AG09309 (cell line): Measurements from ENCODE around the gene POTEM.
"Not testable (repeated sequence)": the region's sequence is repeated elsewhere in the genome, so short reads cannot be mapped to it uniquely, and the experiment has no call there.

Experiments
- DNase-seq: peaks from one replicate; pipeline ENCODE4 v3.0.0-alpha.2; 2010; ENCODE audit warnings: low read depth
- H3K4me3 ChIP-seq: 2 replicates; pipeline ENCODE4 v1.5.1; 2011; ENCODE audit warnings: mild to moderate bottlenecking, low read depth, low read length, moderate library complexity; ENCODE audit not compliant: control insufficient read depth

The POTEM gene

DNA sequence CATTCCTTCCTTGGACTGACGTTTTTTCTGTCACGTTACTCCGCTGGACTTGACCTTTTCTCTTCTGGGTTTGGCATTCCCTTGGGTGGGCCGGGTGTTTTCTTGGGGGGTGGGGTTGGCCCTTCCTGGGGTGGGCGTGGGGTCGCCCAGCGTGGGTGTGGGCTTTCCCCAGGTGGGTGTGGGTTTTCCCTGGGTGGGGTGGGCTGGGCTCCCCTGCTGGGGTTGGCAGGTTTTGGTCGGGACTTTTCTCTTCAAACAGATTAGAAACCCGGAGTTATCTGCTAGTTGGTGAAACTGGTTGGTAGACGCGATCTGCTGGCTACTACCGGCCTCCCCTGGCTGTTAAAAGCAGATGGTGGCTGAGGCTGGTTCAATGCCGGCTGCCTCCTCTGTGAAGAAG is at the start of gene POTEM:
Gene POTEM (plus strand): TSS at position 301 of the 400 bp plus-strand sequence. CDS start 52 bp downstream, at position 353.
- not testable (repeated sequence) for DNase-seq

DNA sequence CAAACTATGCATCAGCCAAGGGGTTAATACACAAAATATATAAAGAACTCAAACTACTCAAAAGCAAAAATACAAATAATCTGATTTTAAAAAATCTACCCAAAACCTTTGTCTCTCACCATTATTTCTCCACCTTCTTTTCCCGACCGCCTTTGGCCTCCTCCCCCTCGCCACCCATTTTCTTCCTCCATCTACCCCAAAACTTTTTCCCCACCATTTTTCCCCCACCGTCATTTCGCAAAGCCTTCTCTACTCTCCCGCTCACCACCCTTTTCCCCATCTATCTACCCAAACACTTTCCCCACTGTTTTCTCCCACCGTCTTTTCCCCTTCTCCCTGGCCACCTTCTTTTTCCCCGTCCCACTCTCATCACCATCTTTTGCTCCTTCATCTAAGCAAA is 48.9 kb upstream of the POTEM start:
- not testable (repeated sequence) for H3K4me3 ChIP-seq, DNase-seq

More for the DNA sequence above, at the start of gene POTEM:
- not testable (repeated sequence) for H3K4me3 ChIP-seq

DNA sequence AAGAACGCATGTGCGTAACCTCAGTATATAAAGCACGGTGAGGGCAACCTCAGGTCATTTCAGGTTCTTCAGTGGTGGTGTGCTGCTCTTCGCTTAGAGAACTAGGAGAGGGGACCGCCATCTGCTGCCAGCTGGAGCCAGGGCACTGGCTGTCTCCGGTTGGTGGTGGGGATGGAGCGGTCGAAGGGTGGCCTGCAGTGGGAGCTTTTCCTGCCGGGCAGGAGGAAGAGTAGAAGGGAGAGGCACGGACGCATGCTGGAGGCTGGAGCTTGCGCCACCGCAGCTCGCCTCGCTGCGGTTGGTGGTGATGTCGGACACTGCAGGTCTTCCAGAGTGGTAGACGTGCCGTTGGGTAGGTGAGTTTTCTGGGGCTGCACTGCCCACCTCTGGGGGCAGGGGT is 47.2 kb upstream of the POTEM start:
- not testable (repeated sequence) for DNase-seq

DNA sequence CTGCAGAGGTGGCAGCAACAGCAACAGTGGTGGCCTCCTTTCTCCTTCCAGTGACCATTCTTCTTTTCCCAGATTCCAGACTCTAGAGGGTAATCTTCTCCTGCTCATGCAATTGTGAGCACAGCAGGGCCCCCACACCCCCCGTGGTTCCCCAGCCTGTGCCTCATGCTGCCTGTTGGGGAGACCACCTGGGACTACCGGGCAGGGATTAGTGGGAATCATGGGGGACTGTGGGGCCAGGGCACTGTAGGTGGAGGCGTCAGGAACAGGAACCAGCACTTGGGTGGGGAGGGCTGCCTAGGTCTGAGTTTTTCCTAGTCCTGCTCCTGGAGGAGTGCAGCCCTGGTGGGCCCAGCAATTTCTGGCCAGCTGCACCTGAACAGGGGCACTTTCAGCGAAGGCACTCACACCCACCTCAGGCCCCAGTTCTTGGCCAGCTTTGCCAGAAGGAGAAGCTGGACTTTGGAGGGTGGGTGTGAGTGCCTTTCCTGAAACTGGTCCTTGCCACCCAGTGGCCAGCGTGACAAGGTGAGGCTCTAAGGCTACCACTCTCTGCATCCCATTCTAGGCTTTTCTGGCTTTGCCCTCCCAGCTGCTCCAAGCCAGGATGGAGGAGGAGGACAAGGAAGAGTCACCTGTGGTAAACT is 46.1 kb upstream of the POTEM start:
- not testable (repeated sequence) for H3K4me3 ChIP-seq, DNase-seq

More for the DNA sequence above, 47.2 kb upstream of the POTEM start:
- H3K4me3 ChIP-seq, result not testable (repeated sequence)

DNA sequence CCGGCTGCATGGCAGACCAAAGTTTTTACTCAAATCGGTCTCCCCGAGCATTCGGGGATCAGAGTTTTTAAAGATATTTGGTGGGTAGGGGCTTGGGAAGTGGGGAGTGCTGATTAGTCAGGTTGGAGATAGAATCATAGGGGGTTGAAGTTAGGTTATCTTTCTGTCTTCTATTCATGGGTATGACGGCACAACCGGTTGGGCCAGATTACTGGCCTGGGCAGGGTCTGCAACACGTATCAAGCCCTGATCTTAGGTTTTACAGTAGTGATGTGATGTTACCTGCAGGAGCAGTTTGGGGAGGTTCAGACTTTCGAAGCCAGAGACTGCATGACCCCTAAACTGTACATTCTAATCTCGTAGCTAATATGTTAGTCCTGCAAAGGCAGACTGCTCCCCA is 30.4 kb upstream of the POTEM start:
- not testable (repeated sequence) for H3K4me3 ChIP-seq, DNase-seq

DNA sequence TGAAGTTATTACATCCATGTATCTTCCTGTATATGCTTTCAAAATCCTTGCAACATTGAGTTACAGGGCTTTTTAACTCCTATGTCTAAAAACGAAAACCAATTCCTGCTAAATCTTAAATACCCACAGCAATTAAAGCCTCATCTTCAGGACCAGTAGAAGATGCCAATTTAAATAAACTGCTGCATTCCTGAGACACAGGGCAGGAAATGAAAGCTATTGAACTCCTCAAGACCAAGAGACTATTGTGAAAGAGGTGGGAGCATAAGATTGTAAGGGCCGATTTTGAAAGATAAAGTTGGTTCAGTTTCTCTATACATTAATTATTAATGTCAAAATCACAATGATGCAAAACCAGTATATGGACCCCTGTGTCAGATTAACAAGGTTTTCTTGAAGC is 28.5 kb upstream of the POTEM start:
- DNase-seq, H3K4me3 ChIP-seq: not testable (repeated sequence)

DNA sequence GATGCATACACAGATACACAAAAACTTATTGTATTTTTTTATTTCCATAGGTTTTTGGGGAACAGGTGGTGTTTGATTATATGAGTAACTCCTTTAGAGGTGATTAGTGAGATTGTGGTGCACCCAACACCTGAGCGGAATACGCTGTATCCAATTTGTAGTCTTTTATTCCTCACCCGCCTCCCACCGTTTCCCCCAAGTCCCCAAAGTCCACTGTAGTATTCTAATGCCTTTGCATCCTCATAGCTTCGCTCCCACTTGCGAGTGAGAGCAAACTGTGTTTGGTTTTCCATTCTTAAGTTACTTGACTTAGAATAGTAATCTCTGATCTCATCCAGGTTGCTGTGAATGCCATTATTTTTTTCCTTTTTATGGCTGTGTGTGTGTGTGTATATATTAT is 17.3 kb upstream of the POTEM start:
- H3K4me3 ChIP-seq, DNase-seq: not testable (repeated sequence)

DNA sequence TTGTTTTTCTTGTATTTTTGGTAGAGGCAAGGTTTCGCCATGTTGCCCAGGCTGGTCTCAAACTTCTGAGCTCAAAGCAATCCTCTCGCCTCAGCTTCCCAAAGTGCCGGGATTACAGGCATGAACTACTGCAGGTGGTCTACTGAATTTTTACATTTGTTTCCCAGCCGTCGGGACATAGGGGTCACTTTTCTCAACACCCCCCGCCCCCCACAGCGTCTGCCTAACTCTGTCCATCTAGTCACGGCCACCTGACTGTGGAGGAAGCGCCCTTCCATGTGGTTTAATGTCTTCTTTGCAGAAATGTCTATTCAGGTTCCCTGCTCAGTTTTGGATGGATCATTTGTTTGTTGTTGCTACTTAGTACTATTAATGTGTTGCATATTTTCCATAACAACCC is 14.1 kb upstream of the POTEM start:
- not testable (repeated sequence) for H3K4me3 ChIP-seq, DNase-seq

DNA sequence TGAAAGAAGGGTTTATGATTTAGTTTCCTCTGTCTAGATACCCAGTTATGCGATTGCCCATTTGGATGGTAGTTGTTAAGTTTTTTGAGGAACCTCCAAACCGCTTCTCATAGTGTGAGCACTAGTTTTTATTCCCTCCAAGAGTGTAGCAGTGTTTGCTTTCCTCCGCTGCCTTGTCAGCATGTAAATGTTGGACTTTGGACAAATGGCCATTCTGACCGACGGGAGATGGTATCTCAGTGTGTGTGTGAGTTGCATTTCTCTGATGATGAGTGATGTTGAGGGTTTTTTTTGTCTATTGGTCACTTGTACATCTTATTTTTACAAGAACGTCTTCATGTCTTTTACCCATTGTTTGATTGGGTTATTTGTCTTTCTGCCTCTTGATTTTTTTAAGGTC is 11.4 kb upstream of the POTEM start:
- not testable (repeated sequence) for H3K4me3 ChIP-seq, DNase-seq

DNA sequence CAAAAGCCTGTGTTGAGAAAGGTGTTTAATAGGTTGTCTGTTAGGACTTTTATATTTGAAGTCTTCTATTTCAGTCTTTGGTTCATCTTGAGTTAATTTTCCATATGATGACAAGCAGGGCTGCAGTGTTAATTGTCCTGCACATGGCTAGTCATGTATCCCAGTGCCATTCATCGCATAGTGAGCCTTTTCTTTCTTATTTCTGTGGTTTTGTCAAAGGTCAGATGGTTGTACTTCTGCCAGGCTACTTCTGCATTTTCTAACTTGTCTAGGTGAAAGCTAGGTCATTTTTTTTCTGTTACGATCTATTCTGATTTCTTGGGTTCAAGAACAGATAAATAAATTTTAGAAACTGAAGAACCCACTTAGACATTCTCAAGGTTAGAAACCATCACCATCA is 5.7 kb upstream of the POTEM start:
- not testable (repeated sequence) for H3K4me3 ChIP-seq, DNase-seq

DNA sequence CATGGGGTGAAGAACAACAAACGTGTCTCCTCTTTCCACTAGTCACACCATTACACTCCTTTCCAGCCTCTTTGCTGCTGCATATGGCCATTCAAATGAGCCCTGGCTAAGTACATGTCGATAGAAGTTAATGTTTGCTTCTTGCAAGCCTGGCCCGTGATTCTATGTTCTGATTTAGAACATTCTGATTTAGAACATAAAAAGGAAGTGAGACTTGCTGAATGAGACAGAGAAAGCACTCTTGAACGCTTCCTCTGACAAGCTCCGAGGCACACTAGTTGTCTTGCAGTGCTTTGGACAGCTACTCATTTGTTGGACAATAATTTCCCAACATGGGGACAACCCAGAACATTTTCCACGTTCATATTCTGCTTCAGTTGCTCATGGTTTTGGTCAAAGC is 5.1 kb upstream of the POTEM start:
- DNase-seq, H3K4me3 ChIP-seq: not testable (repeated sequence)

DNA sequence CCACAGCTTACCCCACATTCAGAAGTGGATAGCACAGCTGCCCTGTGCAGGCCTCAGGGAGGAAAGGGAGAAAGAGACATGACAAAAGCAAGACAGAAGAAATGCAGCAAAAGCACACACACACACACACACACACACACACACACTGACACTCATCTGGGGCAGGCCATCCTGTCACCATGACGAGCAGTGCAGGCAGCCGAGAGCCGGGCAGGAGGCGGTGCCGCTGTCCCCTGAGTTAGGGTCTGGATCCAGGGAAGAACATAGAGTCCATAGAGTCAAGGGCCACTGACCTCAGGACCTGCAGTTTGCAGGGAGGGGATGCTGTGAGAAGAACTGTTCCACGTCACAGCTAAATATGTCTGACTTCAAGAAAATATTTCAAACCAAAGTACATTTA is 4.0 kb upstream of the POTEM start:
- H3K4me3 ChIP-seq, DNase-seq: not testable (repeated sequence)

DNA sequence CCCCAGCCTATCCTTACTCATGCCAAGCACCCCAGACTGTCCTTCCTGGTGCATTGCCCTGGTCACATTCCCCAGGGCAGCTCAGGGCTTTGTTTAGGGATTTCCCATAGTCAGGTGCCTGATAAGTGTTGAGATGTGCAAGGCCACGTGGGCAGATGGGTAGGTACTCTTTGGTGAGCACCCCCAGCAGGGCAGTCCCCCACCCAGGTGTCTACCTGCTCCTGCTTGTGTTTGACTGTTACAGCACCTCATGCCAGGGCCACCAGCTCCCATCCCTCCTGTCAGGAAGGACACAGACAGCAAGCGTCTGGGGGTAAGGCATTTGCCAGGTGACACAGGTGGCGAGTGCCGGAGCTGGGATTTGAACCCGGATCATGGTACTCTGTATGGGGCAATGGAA is 2.4 kb upstream of the POTEM start:
- H3K4me3 ChIP-seq, DNase-seq: not testable (repeated sequence)

DNA sequence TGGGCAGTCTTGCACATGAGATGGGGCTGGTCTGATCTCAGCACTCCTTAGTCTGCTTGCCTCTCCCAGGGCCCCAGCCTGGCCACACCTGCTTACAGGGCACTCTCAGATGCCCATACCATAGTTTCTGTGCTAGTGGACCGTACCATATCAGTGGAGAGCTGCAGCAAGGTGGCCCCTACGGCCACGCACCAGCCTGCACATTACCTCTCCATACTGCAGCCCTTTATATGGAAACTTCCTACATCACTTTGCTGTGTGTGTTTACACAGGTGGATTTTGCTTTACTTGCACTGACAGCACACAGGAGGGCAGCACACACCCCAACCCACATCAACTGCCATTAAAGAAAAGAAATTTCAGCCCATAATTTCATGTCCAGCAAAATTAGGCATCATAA is 35.3 kb downstream of the POTEM start:
- not testable (repeated sequence) for H3K4me3 ChIP-seq, DNase-seq

DNA sequence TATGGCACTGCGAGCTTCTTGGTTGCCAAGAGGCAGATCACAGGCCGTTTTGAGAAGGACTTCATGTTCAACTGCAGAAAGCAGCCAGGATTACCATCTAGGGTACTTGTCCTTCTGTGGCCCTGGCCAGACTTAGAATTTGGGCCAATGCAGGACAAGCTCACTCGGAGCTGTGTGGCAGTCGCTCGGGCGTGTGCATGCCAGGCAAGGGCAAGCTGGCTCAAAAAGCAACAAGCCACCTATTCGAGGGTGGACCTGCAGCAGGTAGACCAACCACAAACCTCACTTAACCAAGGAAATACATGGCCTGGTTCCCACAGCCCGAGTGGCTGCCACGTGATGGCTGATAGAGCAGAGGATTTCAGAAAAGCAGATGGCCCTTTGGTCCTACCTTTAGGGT is 39.3 kb downstream of the POTEM start:
- not testable (repeated sequence) for H3K4me3 ChIP-seq, DNase-seq

DNA sequence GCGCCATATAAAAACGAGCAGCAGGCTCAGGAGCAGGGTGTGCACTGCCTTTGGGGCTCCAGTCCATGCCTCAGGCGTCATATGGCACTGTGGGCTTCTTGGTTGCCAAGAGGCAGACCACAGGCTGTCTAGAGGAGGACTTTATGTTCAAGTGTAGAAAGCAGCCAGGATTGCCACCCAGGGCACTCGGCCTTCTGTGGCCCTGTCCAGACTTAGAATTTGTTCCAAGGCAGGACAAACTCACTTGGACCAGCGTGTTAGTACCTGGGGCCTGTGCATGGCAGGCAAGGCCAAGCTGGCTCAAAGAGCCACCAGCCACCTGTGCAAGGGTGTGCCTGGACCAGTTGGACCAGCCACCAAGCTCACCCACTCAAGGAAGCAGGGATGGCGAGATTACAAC is 40.4 kb downstream of the POTEM start:
- DNase-seq, result not testable (repeated sequence)

DNA sequence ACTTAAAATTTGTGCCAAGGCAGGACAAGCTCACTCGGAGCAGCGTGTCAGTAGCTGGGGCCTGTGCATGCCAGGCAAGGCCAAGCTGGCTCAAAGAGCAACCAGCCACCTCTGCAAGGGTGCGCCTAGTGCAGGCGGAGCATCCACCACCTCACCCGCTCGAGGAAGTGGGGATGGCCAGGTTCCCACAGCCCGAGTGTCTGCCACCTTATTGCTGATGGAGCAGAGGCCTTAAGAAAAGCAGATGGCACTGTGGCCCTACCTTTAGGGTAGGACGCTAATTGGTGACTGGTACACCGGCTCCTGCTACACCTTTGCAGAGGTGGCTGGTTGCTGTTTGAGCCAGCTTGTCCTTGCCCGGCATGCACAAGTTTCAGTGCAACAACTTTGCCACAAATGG is 43.8 kb downstream of the POTEM start:
- not testable (repeated sequence) for DNase-seq, H3K4me3 ChIP-seq

More for the DNA sequence above, 40.4 kb downstream of the POTEM start:
- not testable (repeated sequence) for H3K4me3 ChIP-seq

DNA sequence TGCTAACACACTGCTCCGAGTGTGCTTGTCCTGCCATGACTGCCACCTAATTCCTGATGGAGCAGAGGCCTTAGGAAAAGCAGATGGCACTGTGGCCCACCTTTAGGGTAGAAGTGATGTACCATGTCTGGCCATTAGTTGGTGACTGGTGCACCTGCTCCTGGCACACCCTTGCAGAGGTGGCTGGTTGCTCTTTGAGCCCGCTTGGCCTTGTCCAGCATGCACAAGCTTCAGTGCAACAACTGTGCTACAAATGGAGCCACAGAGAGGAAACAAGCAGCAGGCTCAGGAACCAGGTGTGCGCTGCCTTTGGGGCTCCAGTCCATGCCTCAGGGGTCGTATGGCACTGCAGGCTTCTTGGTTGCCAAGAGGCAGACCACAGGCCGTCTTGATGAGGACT is 44.5 kb downstream of the POTEM start:
- H3K4me3 ChIP-seq, DNase-seq: not testable (repeated sequence)

DNA sequence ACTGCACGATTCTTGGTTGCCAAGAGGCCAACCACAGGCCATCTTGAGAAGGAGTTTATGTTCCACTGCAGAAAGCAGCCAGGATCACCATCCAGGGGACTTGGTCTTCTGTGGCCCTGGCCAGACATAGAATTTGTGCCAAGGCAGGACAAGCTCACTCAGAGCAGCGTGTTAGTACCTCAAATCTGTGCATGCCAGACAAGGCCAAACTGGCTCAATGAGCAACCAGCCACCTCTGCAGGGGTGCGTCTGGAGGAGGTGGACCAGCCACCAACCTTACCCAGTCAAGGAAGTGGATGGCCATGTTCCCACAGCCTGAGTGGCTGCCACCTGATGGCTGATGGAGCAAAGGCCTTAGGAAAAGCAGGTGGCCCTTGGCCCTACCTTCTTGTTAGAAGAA is 48.0 kb downstream of the POTEM start:
- not testable (repeated sequence) for H3K4me3 ChIP-seq, DNase-seq

DNA sequence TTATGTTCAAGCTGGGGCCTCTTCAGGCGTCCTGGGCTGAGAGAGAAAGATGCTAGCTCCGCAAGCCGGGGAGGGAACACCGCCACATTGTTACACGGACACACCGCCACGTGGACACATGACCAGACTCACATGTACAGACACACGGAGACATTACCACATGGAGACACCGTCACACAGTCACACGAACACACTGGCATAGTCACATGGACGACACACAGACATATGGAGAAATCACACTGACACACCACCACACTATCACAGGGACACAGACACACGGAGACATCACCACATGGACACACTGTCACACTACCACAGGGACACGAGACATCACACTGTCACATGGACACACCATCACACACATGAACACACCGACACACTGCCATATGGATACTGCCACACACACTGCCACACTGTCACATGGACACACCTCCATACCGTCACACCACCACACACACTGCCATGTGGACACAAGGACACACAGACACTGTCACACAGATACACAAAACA is 57.9 kb downstream of the POTEM start:
- H3K4me3 ChIP-seq, DNase-seq: not testable (repeated sequence)
